ENCODE measurements around the gene ACTN3.

DNA sequence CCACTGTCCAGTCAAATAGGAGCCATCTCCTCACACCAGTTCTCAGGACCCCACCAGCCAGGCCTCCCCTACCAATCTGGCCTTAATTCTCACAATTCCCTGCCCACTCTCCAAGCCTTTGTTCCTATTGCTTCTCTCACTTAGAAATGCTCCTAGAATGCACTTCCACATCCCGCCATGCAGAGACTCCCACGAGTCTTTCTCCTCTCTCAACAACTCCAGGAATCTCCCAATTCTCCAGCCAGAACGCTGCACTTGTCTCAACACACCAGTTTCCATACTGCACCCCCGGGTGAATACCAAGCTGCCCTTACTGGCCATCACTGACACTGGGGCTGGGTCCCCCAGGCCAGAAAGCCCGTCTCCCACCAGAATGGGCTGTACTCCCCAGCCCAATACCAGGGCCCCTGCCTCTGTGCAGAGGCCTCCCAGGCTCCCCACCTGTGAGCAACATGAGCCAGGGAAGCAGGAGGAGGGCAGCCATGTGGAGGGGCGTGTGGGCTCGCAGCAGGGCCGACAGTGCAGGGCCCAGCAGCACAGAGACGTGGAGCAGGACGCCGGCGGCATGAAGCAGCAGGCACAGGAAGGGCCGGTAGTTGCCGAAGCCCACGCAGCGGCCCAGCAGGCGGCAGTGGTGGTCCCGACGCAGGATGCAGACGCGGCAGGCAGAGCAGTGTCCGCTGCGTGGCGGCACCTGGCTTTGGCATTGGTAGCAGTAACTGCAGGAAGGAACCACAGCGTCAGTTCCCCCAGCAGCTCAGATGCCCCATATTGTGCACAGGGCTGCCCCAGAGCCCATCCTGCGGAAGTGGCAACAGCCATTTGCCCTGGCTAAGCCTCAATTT is 3.2 kb upstream of the ACTN3 start:
- TF ChIP-seq, protein P1, sequence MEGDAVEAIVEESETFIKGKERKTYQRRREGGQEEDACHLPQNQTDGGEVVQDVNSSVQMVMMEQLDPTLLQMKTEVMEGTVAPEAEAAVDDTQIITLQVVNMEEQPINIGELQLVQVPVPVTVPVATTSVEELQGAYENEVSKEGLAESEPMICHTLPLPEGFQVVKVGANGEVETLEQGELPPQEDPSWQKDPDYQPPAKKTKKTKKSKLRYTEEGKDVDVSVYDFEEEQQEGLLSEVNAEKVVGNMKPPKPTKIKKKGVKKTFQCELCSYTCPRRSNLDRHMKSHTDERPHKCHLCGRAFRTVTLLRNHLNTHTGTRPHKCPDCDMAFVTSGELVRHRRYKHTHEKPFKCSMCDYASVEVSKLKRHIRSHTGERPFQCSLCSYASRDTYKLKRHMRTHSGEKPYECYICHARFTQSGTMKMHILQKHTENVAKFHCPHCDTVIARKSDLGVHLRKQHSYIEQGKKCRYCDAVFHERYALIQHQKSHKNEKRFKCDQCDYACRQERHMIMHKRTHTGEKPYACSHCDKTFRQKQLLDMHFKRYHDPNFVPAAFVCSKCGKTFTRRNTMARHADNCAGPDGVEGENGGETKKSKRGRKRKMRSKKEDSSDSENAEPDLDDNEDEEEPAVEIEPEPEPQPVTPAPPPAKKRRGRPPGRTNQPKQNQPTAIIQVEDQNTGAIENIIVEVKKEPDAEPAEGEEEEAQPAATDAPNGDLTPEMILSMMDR (IDR thresholded peaks at IDR 0.05; ENCODE audit: poor library complexity, severe bottlenecking) = no peak
- TF ChIP-seq POLR2AphosphoS5 (IDR thresholded peaks at IDR 0.05) (no peak), RAD21 (conservative IDR thresholded peaks at IDR 0.05) (no peak), MXI1 (conservative IDR thresholded peaks at IDR 0.05; ENCODE audit: poor library complexity, severe bottlenecking) (no peak), EP300 (conservative IDR thresholded peaks at IDR 0.05; ENCODE audit: poor library complexity, severe bottlenecking) (no peak), EZH2 (IDR thresholded peaks at IDR 0.05; ENCODE audit: borderline replicate concordance, insufficient read depth, low read length, poor library complexity, severe bottlenecking) (no peak), TAF1 (IDR thresholded peaks at IDR 0.05; ENCODE audit: low read depth) (no peak)
- TF ChIP-seq, protein P2, sequence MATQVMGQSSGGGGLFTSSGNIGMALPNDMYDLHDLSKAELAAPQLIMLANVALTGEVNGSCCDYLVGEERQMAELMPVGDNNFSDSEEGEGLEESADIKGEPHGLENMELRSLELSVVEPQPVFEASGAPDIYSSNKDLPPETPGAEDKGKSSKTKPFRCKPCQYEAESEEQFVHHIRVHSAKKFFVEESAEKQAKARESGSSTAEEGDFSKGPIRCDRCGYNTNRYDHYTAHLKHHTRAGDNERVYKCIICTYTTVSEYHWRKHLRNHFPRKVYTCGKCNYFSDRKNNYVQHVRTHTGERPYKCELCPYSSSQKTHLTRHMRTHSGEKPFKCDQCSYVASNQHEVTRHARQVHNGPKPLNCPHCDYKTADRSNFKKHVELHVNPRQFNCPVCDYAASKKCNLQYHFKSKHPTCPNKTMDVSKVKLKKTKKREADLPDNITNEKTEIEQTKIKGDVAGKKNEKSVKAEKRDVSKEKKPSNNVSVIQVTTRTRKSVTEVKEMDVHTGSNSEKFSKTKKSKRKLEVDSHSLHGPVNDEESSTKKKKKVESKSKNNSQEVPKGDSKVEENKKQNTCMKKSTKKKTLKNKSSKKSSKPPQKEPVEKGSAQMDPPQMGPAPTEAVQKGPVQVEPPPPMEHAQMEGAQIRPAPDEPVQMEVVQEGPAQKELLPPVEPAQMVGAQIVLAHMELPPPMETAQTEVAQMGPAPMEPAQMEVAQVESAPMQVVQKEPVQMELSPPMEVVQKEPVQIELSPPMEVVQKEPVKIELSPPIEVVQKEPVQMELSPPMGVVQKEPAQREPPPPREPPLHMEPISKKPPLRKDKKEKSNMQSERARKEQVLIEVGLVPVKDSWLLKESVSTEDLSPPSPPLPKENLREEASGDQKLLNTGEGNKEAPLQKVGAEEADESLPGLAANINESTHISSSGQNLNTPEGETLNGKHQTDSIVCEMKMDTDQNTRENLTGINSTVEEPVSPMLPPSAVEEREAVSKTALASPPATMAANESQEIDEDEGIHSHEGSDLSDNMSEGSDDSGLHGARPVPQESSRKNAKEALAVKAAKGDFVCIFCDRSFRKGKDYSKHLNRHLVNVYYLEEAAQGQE (IDR thresholded peaks at IDR 0.05; ENCODE audit: borderline replicate concordance) = no peak

Data from neural cell (in vitro differentiated cells).